Suprapubic skin (tissue), 3 donors: ENCODE results near the gene ZER1.

Source experiments
- POLR2A ChIP-seq, 2 donors: fragments of 450-650 bp; IDR thresholded peaks; one replicate each; pipeline ENCODE4 v1.6.1; 2017; ENCODE audit warnings: antibody characterized with exemption in 2 of 2, mild to moderate bottlenecking in 2 of 2, moderate library complexity in 2 of 2
- TF ChIP-seq, protein P1 (sequence below), 2 donors: fragments of 200-600 bp in 1 of 2; fragments of 450-650 bp in 1 of 2; sonication (generic) in 1 of 2; IDR thresholded peaks; one replicate each; pipeline ENCODE4 v1.5.1; 2016 to 2019; ENCODE audit warnings: antibody characterized with exemption in 2 of 2, mild to moderate bottlenecking in 1 of 2, moderate library complexity in 1 of 2

DNA sequence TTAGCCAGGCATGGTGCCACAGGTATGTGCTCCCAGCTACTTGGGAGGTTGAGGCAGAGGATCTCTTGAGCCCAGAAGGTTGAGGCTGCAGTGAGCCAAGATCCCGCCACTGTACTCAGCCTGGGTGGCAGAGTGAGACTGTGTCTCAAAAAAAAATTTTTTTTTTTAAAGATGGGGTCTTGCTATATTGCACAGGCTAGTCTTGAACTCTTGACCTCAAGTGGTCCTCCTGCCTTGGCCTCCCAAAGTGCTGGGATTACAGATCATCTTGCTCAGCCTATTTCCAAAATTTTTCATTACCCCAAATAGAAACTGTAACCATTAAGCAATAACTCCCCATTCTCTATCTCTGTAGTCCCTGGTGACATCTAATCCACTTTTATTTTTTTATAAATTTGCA, 10.9 kb upstream of the ZER1 start:
- no peak for TF ChIP-seq POLR2A (IDR thresholded peaks at IDR 0.05)
- TF ChIP-seq, protein P1, sequence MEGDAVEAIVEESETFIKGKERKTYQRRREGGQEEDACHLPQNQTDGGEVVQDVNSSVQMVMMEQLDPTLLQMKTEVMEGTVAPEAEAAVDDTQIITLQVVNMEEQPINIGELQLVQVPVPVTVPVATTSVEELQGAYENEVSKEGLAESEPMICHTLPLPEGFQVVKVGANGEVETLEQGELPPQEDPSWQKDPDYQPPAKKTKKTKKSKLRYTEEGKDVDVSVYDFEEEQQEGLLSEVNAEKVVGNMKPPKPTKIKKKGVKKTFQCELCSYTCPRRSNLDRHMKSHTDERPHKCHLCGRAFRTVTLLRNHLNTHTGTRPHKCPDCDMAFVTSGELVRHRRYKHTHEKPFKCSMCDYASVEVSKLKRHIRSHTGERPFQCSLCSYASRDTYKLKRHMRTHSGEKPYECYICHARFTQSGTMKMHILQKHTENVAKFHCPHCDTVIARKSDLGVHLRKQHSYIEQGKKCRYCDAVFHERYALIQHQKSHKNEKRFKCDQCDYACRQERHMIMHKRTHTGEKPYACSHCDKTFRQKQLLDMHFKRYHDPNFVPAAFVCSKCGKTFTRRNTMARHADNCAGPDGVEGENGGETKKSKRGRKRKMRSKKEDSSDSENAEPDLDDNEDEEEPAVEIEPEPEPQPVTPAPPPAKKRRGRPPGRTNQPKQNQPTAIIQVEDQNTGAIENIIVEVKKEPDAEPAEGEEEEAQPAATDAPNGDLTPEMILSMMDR (IDR thresholded peaks at IDR 0.05) = no peak
